K562 (cell line): ENCODE results near the gene LOXL4. TPM values are rescaled to one million over a fixed set of nuclear protein-coding genes. Genes with fewer than 3 reads are reported as not detected.

Source experiments
- ATAC-seq: fragments of 200-7000 bp; cut with Tn5 transposase; 3 replicates; pipeline ENCODE4 v1.9.1; 2020; ENCODE audit warnings: moderate library complexity
- BruUV-seq: library from RNA; stranded (reverse); fragments of 400-500 nt; replicated peaks from 2 replicates; lab custom pipeline; 2021; lab: Mats Ljungman, UMichigan
- CTCF ChIA-PET: fragments of 300-600 bp; formaldehyde crosslinking; extraction: SDS; loops from one replicate; lab custom pipeline; 2021; ENCODE audit warnings: low intra/inter-chr PET ratio; lab: Yijun Ruan, JAX
- POLR2A ChIA-PET: fragments of 300-600, 350-650 bp; sonication (Branson Sonifier 250); formaldehyde crosslinking; extraction: SDS; loops from one replicate; lab custom pipeline; 2021; ENCODE audit warnings: antibody characterized with exemption, inconsistent platforms; lab: Yijun Ruan, JAX
- DNase-seq, 4 experiments: peaks; one replicate each; pipeline versions ENCODE4 v3.0.0 to v3.0.0-alpha.2; 2011 to 2018; ENCODE audit warnings: low spot score in 3 of 4, mixed read lengths in 3 of 4; ENCODE audit errors: extremely low read depth in 1 of 4
- FAIRE-seq: peaks from 2 replicates; lab custom pipeline; 2011; peaks lifted over from hg19 to GRCh38; lab: Jason Lieb, UNC
- H2AFZ ChIP-seq: 2 replicates; pipeline ENCODE4 v1.6.0; 2011; ENCODE audit warnings: low read depth, low read length, control low read depth, inconsistent platforms
- H3K27ac ChIP-seq: fragments of 200-600 bp; 3 replicates; pipeline ENCODE4 v1.8.0; 2011; ENCODE audit warnings: low read depth, mild to moderate bottlenecking, control low read depth, inconsistent platforms, low read length, moderate library complexity, mixed read lengths; ENCODE audit errors: extremely low read depth
- H3K27me3 ChIP-seq, 2 experiments: fragments of 300-600 bp in 1 of 2; 2 replicates in 1 of 2; 3 replicates in 1 of 2; pipeline versions ENCODE4 v1.6.0 to v1.8.0; 2011; ENCODE audit warnings: inconsistent platforms in 2 of 2, low read length in 2 of 2, mild to moderate bottlenecking in 1 of 2, mixed read lengths in 1 of 2, moderate library complexity in 1 of 2; ENCODE audit not compliant: control insufficient read depth in 2 of 2, insufficient read depth in 2 of 2
- H3K36me3 ChIP-seq: fragments of 300-600 bp; 3 replicates; pipeline ENCODE4 v1.8.0; 2011; ENCODE audit warnings: mild to moderate bottlenecking, low read length, inconsistent platforms; ENCODE audit not compliant: control insufficient read depth, insufficient read depth
- H3K4me1 ChIP-seq, 2 experiments: fragments of 200-600 bp in 1 of 2; replicated peaks in 1 of 2; 2 replicates in 1 of 2; 3 replicates in 1 of 2; pipeline versions ENCODE4 v1.5.1 to v1.8.0; 2011; ENCODE audit warnings: inconsistent platforms in 2 of 2, low read length in 2 of 2, mild to moderate bottlenecking in 1 of 2, mixed read lengths in 1 of 2, moderate library complexity in 1 of 2; ENCODE audit not compliant: control insufficient read depth in 2 of 2, insufficient read depth in 2 of 2
- H3K4me2 ChIP-seq: 2 replicates; pipeline ENCODE4 v1.6.1; 2011; ENCODE audit warnings: low read length, control low read depth, inconsistent platforms, mixed read lengths; ENCODE audit not compliant: insufficient read depth
- H3K4me3 ChIP-seq: fragments of 200-600 bp; sonication (generic), shearing (Covaris generic); 2 replicates; pipeline ENCODE4 v1.5.1; 2016; ENCODE audit warnings: control low read depth, inconsistent platforms
- H3K79me2 ChIP-seq: fragments of 200-600 bp; 3 replicates; pipeline ENCODE4 v1.8.0; 2011; ENCODE audit warnings: low read length, inconsistent platforms; ENCODE audit not compliant: control insufficient read depth, insufficient read depth
- H3K9ac ChIP-seq, 2 experiments: 2 replicates each; pipeline versions ENCODE4 v1.6.0 to v1.6.1; 2011; ENCODE audit warnings: low read depth in 2 of 2, low read length in 2 of 2, control low read depth in 1 of 2, inconsistent platforms in 1 of 2, mild to moderate bottlenecking in 1 of 2, mixed read lengths in 1 of 2; ENCODE audit not compliant: insufficient read depth in 1 of 2
- H3K9me1 ChIP-seq: one replicate; pipeline ENCODE4 v1.6.0; 2011; ENCODE audit warnings: inconsistent platforms, mild to moderate bottlenecking, low read length, moderate library complexity; ENCODE audit not compliant: control insufficient read depth, insufficient read depth
- H3K9me3 ChIP-seq: replicated peaks from 2 replicates; pipeline ENCODE4 v1.5.1; 2011; ENCODE audit warnings: low read depth, low read length, inconsistent platforms; ENCODE audit not compliant: control insufficient read depth, insufficient read depth
- H4K20me1 ChIP-seq: replicated peaks from 2 replicates; pipeline ENCODE4 v1.6.1; 2011; ENCODE audit warnings: low read length, inconsistent platforms, mixed read lengths; ENCODE audit not compliant: control insufficient read depth, insufficient read depth
- NFRKB ChIP-seq: fragments of 450-650 bp; IDR thresholded peaks from 2 replicates; pipeline ENCODE4 v1.6.1; 2016; ENCODE audit warnings: low read depth
- WGBS: fragments of 100-300 bp; shearing (Covaris generic); methylation state at CpG from one replicate; pipeline ENCODE4 v1.1.6; 2016; ENCODE audit warnings: low coverage, mixed read lengths; ENCODE audit not compliant: insufficient coverage; ENCODE audit errors: missing lambda C conversion rate; 5-methylcytosine and 5-hydroxymethylcytosine counted together
- in situ Hi-C: fragments of 300-500 bp; cut with MboI; formaldehyde crosslinking; loops from 4 replicates; pipeline ENCODE4 v1.15.0; 2018; ENCODE audit warnings: inconsistent platforms, mixed read lengths
- intact Hi-C: fragments of 100-400 bp; cut with micrococcal nuclease; formaldehyde crosslinking; loops from 2 replicates; pipeline ENCODE4 v1.14.2; 2022
- polyA plus RNA-seq, 8 experiments: library from polyadenylated mRNA; depleted of rRNA in 4 of 8; stranded (reverse) in 5 of 8; unstranded in 3 of 8; fragments of >200 nt; fragmentation: Nextera tagmentation in 2 of 8; fragmentation: Illumina TruSeq in 1 of 8; extraction: Ambion mirVana in 2 of 8; extraction: Trizol in 1 of 8; gene quantifications; 2 replicates each; pipeline versions ENCODE4 v1.2.1 to v1.2.3, GENCODE V29; 2011 to 2014; ENCODE audit warnings: inconsistent platforms in 1 of 8, missing spikeins in 1 of 8
- total RNA-seq, 7 experiments: library from RNA; depleted of rRNA in 6 of 7; stranded (reverse); fragments of >200 nt in 6 of 7; fragmentation: Illumina TruSeq in 2 of 7; extraction: Trizol in 2 of 7; gene quantifications; 2 replicates each; pipeline versions ENCODE4 v1.2.1 to v1.2.3, GENCODE V29; 2011 to 2021; ENCODE audit warnings: low replicate concordance in 1 of 7
- TF ChIP-seq, protein P1 (sequence below): fragments of 250-450 bp; sonication (Bioruptor Pico); IDR thresholded peaks from 2 replicates; pipeline ENCODE4 v1.5.0; 2020; ENCODE audit warnings: mild to moderate bottlenecking

The LOXL4 gene
- total and polyA plus RNA-seq, 9 of the 15 experiments (the other 6 are each of a cell fraction or from before 2014, with no cell fraction given), result 0.03 to 0.35 (median 0.05) TPM; not detected in 3

DNA sequence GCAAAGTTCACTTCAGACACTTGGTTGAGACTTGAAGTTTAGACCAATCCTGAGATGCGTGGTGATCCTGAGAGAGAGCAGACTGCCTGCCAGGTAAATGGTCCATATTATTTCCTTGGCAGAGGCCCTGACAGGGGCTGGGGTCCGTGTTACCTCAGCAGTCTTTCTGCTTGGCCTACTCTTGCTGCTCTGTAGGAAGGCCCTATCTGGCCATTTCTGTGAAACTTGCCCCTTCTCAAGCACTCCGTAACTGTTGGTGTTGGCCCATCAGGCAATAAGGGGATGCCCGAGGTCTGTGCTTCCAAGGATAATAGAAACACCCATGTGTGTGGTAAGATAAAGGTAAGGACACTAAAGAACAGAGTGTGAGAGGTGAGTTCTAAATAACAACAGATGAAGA, 20.0 kb downstream of the LOXL4 start:
- no TSS peak for BruUV-seq
- intact Hi-C loops, result no loop called here
- DNase-seq, result no peak
- no peak overlapping the region for H3K27ac ChIP-seq
- no peak overlapping the region for H3K4me2 ChIP-seq
- ChIA-PET CTCF (no interaction called here), POLR2A (interaction anchor here (0.6 to 1.1 kb wide), 4 partner anchors 10 to 22 kb away, joined by 3 to 5 read pairs (median 4); no protein-coding TSS in a partner anchor)
- TF ChIP-seq, protein P1, sequence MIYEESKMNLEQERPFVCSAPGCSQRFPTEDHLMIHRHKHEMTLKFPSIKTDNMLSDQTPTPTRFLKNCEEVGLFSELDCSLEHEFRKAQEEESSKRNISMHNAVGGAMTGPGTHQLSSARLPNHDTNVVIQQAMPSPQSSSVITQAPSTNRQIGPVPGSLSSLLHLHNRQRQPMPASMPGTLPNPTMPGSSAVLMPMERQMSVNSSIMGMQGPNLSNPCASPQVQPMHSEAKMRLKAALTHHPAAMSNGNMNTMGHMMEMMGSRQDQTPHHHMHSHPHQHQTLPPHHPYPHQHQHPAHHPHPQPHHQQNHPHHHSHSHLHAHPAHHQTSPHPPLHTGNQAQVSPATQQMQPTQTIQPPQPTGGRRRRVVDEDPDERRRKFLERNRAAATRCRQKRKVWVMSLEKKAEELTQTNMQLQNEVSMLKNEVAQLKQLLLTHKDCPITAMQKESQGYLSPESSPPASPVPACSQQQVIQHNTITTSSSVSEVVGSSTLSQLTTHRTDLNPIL (CRISPR knock-in tag), result no peak
- TF ChIP-seq NFRKB, result no peak
- TF ChIP-seq, all 486 proteins: peak for 0
- FAIRE-seq (no peak), ATAC-seq (no peak)
- no peaks in the 10 kb centered on the region for H3K9me3 ChIP-seq
- H3K9ac ChIP-seq, result no peak overlapping the region
- H3K36me3 ChIP-seq, result peaks cover 22% of the 10 kb centered on the region; the same call in 2 of the 3 replicates
- no peak overlapping the region for H3K4me3 ChIP-seq
- WGBS, result 75% methylated on average over 1 of the region's 4 CpGs
- no peaks in the 10 kb centered on the region for H3K79me2 ChIP-seq
- no peak overlapping the region for H2AFZ ChIP-seq
- H3K4me1 ChIP-seq, result no peaks in the 10 kb centered on the region
- no peaks in the 10 kb centered on the region for H3K9me1 ChIP-seq
- in situ Hi-C loops, result no loop called here
- no peaks in the 10 kb centered on the region for H3K27me3 ChIP-seq
- no peaks in the 10 kb centered on the region for H4K20me1 ChIP-seq
